ENCODE measurements around the gene STAG3.
"Not testable (repeated sequence)": the region's sequence is repeated elsewhere in the genome, so short reads cannot be mapped to it uniquely, and the experiment has no call there.

The STAG3 gene

GRCh38 chr7:100248483-100248882 is 70.8 kb downstream of the STAG3 start:
- DNase-seq, result no peak

- DNase-seq, result no peak
Measured at GRCh38 chr7:100257017-100257416, 79.3 kb downstream of the STAG3 start.

GRCh38 chr7:100259984-100260383 is 82.3 kb downstream of the STAG3 start:
- DNase-seq, result not testable (repeated sequence)

- not testable (repeated sequence) for DNase-seq
Measured at GRCh38 chr7:100262896-100263295, 85.2 kb downstream of the STAG3 start.

All from hematopoietic multipotent progenitor cell treated with erythropoietin and hydrocortisone succinate and interleukin-3 and kit ligand, for 8 days (in vitro differentiated cells).